ENCODE measurements around the gene METRNL. TPM values are rescaled to one million over a fixed set of nuclear protein-coding genes. Genes with fewer than 3 reads are reported as not detected.

Gene METRNL
- total RNA-seq, 1 experiment from 2014 or later = 21.0 TPM

DNA sequence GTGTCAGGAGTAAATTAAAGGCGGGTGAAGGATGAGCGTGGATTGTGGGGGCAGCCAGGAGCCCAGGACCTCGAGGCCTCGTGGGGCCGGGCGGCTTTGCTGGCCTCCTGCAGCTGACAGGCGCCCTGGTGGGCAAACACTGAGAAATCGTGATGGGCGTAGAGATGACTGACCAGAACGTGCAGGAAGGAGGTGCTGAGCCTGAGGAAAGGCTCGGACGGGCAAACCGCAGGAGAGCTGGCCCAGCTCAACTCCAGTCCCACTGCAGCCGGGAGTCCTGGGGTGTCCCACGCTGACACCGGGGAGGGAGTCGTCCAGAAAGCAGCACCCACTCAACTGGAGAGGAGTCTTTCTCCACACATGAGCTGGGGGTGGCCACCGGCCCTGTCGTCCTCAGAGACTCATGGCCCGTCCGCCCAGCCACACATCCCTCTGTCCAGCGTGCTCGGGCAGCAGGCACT lies 36.9 kb downstream of the METRNL start:
- Histone ChIP-seq H3K27me3 (ENCODE audit: control insufficient read depth, insufficient read depth, low read length) (no peaks in the 10 kb centered on the region), H3K4me3 (ENCODE audit: low read depth in 2 of 2, low read length in 2 of 2) (no peak overlapping the region), H3K9me3 (ENCODE audit: control insufficient read depth, insufficient read depth, low read depth, low read length) (no peaks in the 10 kb centered on the region), H3K36me3 (ENCODE audit: control insufficient read depth, insufficient read depth, low read length) (no peaks in the 10 kb centered on the region), H3K27ac (ENCODE audit: low read length) (no peak overlapping the region), H3K4me1 (ENCODE audit: control insufficient read depth, insufficient read depth, low read length) (no peaks in the 10 kb centered on the region)
- TF ChIP-seq, protein P1, sequence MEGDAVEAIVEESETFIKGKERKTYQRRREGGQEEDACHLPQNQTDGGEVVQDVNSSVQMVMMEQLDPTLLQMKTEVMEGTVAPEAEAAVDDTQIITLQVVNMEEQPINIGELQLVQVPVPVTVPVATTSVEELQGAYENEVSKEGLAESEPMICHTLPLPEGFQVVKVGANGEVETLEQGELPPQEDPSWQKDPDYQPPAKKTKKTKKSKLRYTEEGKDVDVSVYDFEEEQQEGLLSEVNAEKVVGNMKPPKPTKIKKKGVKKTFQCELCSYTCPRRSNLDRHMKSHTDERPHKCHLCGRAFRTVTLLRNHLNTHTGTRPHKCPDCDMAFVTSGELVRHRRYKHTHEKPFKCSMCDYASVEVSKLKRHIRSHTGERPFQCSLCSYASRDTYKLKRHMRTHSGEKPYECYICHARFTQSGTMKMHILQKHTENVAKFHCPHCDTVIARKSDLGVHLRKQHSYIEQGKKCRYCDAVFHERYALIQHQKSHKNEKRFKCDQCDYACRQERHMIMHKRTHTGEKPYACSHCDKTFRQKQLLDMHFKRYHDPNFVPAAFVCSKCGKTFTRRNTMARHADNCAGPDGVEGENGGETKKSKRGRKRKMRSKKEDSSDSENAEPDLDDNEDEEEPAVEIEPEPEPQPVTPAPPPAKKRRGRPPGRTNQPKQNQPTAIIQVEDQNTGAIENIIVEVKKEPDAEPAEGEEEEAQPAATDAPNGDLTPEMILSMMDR (IDR thresholded peaks at IDR 0.05) = no peak
- TF ChIP-seq POLR2AphosphoS5 (IDR thresholded peaks at IDR 0.05; ENCODE audit: low read depth, low read length) (no peak), SIN3A (IDR thresholded peaks at IDR 0.05; ENCODE audit: borderline replicate concordance, insufficient read depth, low read depth, low read length) (no peak), TCF7L2 (IDR thresholded peaks at IDR 0.05; ENCODE audit: low read depth, low read length) (no peak)
- TF ChIP-seq, protein P2, sequence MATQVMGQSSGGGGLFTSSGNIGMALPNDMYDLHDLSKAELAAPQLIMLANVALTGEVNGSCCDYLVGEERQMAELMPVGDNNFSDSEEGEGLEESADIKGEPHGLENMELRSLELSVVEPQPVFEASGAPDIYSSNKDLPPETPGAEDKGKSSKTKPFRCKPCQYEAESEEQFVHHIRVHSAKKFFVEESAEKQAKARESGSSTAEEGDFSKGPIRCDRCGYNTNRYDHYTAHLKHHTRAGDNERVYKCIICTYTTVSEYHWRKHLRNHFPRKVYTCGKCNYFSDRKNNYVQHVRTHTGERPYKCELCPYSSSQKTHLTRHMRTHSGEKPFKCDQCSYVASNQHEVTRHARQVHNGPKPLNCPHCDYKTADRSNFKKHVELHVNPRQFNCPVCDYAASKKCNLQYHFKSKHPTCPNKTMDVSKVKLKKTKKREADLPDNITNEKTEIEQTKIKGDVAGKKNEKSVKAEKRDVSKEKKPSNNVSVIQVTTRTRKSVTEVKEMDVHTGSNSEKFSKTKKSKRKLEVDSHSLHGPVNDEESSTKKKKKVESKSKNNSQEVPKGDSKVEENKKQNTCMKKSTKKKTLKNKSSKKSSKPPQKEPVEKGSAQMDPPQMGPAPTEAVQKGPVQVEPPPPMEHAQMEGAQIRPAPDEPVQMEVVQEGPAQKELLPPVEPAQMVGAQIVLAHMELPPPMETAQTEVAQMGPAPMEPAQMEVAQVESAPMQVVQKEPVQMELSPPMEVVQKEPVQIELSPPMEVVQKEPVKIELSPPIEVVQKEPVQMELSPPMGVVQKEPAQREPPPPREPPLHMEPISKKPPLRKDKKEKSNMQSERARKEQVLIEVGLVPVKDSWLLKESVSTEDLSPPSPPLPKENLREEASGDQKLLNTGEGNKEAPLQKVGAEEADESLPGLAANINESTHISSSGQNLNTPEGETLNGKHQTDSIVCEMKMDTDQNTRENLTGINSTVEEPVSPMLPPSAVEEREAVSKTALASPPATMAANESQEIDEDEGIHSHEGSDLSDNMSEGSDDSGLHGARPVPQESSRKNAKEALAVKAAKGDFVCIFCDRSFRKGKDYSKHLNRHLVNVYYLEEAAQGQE (IDR thresholded peaks at IDR 0.05; ENCODE audit: insufficient read depth in 1 of 2, low read depth in 2 of 2, low read length in 1 of 2) = no peak
- DNase-seq (ENCODE audit: low read depth, low spot score) = no peak
- BruUV-seq (replicated peaks) = no TSS peak
- ChIA-PET POLR2A (no interaction called here), CTCF (no interaction called here)
- ATAC-seq = no peak
- in situ Hi-C loops (cut with HindIII; ENCODE audit: low pct_unique_long_range_greater_than_20kb, low sequenced_read_pairs) = no loop called here
- intact Hi-C loops (cut with micrococcal nuclease; ENCODE audit: unreplicated experiment) = no loop called here

DNA sequence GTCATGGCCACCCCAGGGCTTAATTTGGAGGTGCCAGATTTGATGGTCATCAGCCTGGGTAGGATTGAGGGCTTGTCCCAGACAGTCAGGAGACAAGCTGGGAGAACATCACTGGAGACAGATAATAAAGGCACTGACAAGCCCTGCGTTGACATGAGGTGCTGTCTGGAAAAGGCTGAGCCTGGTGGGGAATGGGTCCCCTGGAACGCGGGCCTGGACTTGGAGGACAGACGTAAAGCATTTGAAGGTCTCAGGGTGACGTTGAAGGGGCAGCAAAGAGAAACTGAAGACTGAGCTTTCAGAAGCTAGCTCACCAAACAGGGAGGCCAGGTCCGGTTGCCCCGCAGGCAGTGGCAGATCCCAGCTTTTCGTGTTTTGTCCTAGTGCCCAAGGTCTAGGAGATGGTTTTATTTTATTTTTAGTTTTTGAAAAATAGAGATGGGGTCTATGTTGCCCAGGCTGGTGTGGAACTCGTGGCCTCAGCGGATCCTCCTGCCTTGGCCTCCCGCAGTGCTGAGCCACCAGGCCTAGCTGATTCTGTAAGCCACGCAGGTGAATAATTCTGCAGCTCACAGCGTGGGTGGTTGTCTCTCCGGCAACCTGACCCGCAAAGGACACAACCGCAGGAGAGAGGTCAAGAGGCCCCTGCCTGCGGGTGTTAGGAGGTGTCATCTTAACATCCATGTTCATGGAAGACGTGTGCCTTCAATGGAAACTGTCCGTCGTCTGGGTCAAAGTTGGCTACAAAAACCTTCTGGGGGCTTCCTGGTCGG lies 37.6 kb downstream of the METRNL start:
- Histone ChIP-seq H3K4me1 (ENCODE audit: control insufficient read depth, insufficient read depth, low read length) (no peaks in the 10 kb centered on the region), H3K9me3 (ENCODE audit: control insufficient read depth, insufficient read depth, low read depth, low read length) (no peaks in the 10 kb centered on the region), H3K4me3 (ENCODE audit: low read depth in 2 of 2, low read length in 2 of 2) (no peak overlapping the region), H3K27ac (ENCODE audit: low read length) (no peak overlapping the region), H3K27me3 (ENCODE audit: control insufficient read depth, insufficient read depth, low read length) (no peaks in the 10 kb centered on the region), H3K36me3 (ENCODE audit: control insufficient read depth, insufficient read depth, low read length) (no peaks in the 10 kb centered on the region)
- TF ChIP-seq, protein P2 (IDR thresholded peaks at IDR 0.05; ENCODE audit: insufficient read depth in 1 of 2, low read depth in 2 of 2, low read length in 1 of 2) = no peak
- TF ChIP-seq POLR2AphosphoS5 (IDR thresholded peaks at IDR 0.05; ENCODE audit: low read depth, low read length) = no peak
- no peak for TF ChIP-seq TCF7L2 (IDR thresholded peaks at IDR 0.05; ENCODE audit: low read depth, low read length)
- TF ChIP-seq, protein P1 (IDR thresholded peaks at IDR 0.05) = no peak
- no peak for TF ChIP-seq SIN3A (IDR thresholded peaks at IDR 0.05; ENCODE audit: borderline replicate concordance, insufficient read depth, low read depth, low read length)
- no peak for ATAC-seq
- DNase-seq (ENCODE audit: low read depth, low spot score) = no peak
- intact Hi-C loops (cut with micrococcal nuclease; ENCODE audit: unreplicated experiment) (no loop called here), in situ Hi-C loops (cut with HindIII; ENCODE audit: low pct_unique_long_range_greater_than_20kb, low sequenced_read_pairs) (no loop called here)
- ChIA-PET POLR2A (no interaction called here), CTCF (no interaction called here)
- BruUV-seq (replicated peaks) = no TSS peak

All from Panc1 (cell line).